HG02642 (cell line): Measurements from ENCODE around the gene LNP1.
"Not testable (repeated sequence)": the region's sequence is repeated elsewhere in the genome, so short reads cannot be mapped to it uniquely, and the experiment has no call there.

ENCODE experiments used
- ATAC-seq: cut with Tn5 transposase; IDR thresholded peaks from one replicate; pipeline ENCODE4 v1.9.1; 2021; ENCODE audit warnings: mild to moderate bottlenecking; ENCODE audit not compliant: unreplicated experiment, poor library complexity

LNP1 gene

GRCh38 chr3:100400780-100401673 is at the start of gene LNP1, which contains the start of gene TOMM70:
Gene LNP1 (plus strand): TSS chr3:100401539. CDS start chr3:100429730, 28,191 bp downstream.
Gene TOMM70 (minus strand): TSS chr3:100401089. CDS start chr3:100400949, 140 bp downstream.
- ATAC-seq = peak; percentile 92

GRCh38 chr3:100351770-100352169 is 49.6 kb upstream of the LNP1 start:
- ATAC-seq = not testable (repeated sequence)

- ATAC-seq = no peak
Observed at GRCh38 chr3:100352296-100353231, 48.8 kb upstream of the LNP1 start.

- no peak for ATAC-seq
Observed at GRCh38 chr3:100354850-100355249, 46.5 kb upstream of the LNP1 start.

GRCh38 chr3:100358413-100358812 is 42.9 kb upstream of the LNP1 start:
- no peak for ATAC-seq

- ATAC-seq = no peak
Observed at GRCh38 chr3:100359035-100359434, 42.3 kb upstream of the LNP1 start.

GRCh38 chr3:100360757-100361496 is 40.4 kb upstream of the LNP1 start:
- no peak for ATAC-seq

GRCh38 chr3:100361897-100362296 is 39.4 kb upstream of the LNP1 start:
- ATAC-seq = no peak

GRCh38 chr3:100364421-100364820 is 36.9 kb upstream of the LNP1 start:
- no peak for ATAC-seq

- ATAC-seq = no peak
Observed at GRCh38 chr3:100366424-100366823, 34.9 kb upstream of the LNP1 start.

GRCh38 chr3:100368441-100368840 is 32.9 kb upstream of the LNP1 start:
- no peak for ATAC-seq

- ATAC-seq = no peak
Observed at GRCh38 chr3:100370756-100371155, 30.6 kb upstream of the LNP1 start.

GRCh38 chr3:100374521-100374920 is 26.8 kb upstream of the LNP1 start:
- ATAC-seq = no peak

- no peak for ATAC-seq
Observed at GRCh38 chr3:100376301-100376700, 25.0 kb upstream of the LNP1 start.

GRCh38 chr3:100384733-100385525 is 16.4 kb upstream of the LNP1 start:
- no peak for ATAC-seq

- ATAC-seq = no peak
Observed at GRCh38 chr3:100386437-100387074, 14.8 kb upstream of the LNP1 start.

GRCh38 chr3:100389025-100389424 is 12.3 kb upstream of the LNP1 start:
- no peak for ATAC-seq

GRCh38 chr3:100395679-100396431 is 5.5 kb upstream of the LNP1 start:
- no peak for ATAC-seq
